OCI-LY7 (cell line): ENCODE measurements around the gene SGMS1. TPM values are rescaled to one million over a fixed set of nuclear protein-coding genes. Genes with fewer than 3 reads are reported as not detected.
"Not testable (repeated sequence)": the region's sequence is repeated elsewhere in the genome, so short reads cannot be mapped to it uniquely, and the experiment has no call there.

Experiments
- BruUV-seq: library from RNA; stranded (reverse); fragments of 400-500 nt; replicated peaks from 2 replicates; lab custom pipeline; 2021; lab: Mats Ljungman, UMichigan
- CTCF ChIA-PET: fragments of 300-600 bp; sonication (Branson Sonifier 250); formaldehyde crosslinking; loops from one replicate; lab custom pipeline; 2022; ENCODE audit warnings: antibody characterized with exemption; ENCODE audit not compliant: unreplicated experiment; lab: Charles Lee
- POLR2A ChIA-PET: fragments of 300-600 bp; sonication (Branson Sonifier 250); formaldehyde crosslinking; loops from one replicate; lab custom pipeline; 2022; ENCODE audit warnings: antibody characterized with exemption; lab: Charles Lee
- DNase-seq: peaks from one replicate; pipeline ENCODE4 v3.0.0-alpha.2; 2015; ENCODE audit warnings: low spot score
- H2AFZ ChIP-seq: fragments of 200-600 bp; sonication (generic), shearing (Covaris generic); 2 replicates; pipeline ENCODE4 v1.6.1; 2014; ENCODE audit warnings: mild to moderate bottlenecking, antibody characterized with exemption, low read length, moderate library complexity
- H3K27ac ChIP-seq: fragments of 200-600 bp; sonication (generic); 2 replicates; pipeline ENCODE4 v1.5.1; 2014; ENCODE audit warnings: mixed run types, low read depth, mild to moderate bottlenecking, moderate library complexity, low read length, inconsistent platforms; ENCODE audit not compliant: poor library complexity, severe bottlenecking
- H3K36me3 ChIP-seq: fragments of 200-600 bp; sonication (generic); 2 replicates; pipeline ENCODE4 v1.6.1; 2014; ENCODE audit warnings: mild to moderate bottlenecking, antibody characterized with exemption, low read length, moderate library complexity, mixed read lengths; ENCODE audit not compliant: insufficient read depth
- H3K4me1 ChIP-seq: fragments of 200-600 bp; sonication (generic); 2 replicates; pipeline ENCODE4 v1.5.1; 2014; ENCODE audit warnings: mild to moderate bottlenecking, low read length; ENCODE audit not compliant: insufficient read depth, poor library complexity, severe bottlenecking
- H3K4me2 ChIP-seq: fragments of 200-600 bp; sonication (generic); 2 replicates; pipeline ENCODE4 v1.6.1; 2014; ENCODE audit warnings: mild to moderate bottlenecking, low read length
- H3K4me3 ChIP-seq: fragments of 200-600 bp; sonication (generic); 2 replicates; pipeline ENCODE4 v1.5.1; 2014; ENCODE audit warnings: mild to moderate bottlenecking, low read depth, low read length; ENCODE audit not compliant: poor library complexity, severe bottlenecking
- H3K79me2 ChIP-seq: fragments of 200-600 bp; sonication (generic); 2 replicates; pipeline ENCODE4 v1.6.1; 2016; ENCODE audit warnings: low read depth, mild to moderate bottlenecking, low read length, moderate library complexity, mixed read lengths; ENCODE audit not compliant: insufficient read depth
- H3K9me2 ChIP-seq: fragments of 200-600 bp; sonication (generic); 2 replicates; pipeline ENCODE4 v1.6.1; 2016; ENCODE audit warnings: mild to moderate bottlenecking, low read length, mixed read lengths; ENCODE audit not compliant: insufficient read depth
- H3K9me3 ChIP-seq: fragments of 200-600 bp; sonication (generic); 2 replicates; pipeline ENCODE4 v1.6.1; 2014; ENCODE audit warnings: mild to moderate bottlenecking, mixed run types, low read length, mixed read lengths
- H4K20me1 ChIP-seq: fragments of 200-600 bp; sonication (generic); 2 replicates; pipeline ENCODE4 v1.6.1; 2014; ENCODE audit warnings: mild to moderate bottlenecking, antibody characterized with exemption, low read length, moderate library complexity, mixed read lengths; ENCODE audit not compliant: insufficient read depth
- EZH2phosphoT487 ChIP-seq: fragments of 200-600 bp; sonication (generic); IDR thresholded peaks from 2 replicates; pipeline ENCODE4 v1.6.1; 2018; ENCODE audit warnings: low read depth, borderline replicate concordance, mild to moderate bottlenecking, mixed run types, antibody characterized with exemption, low read length, moderate library complexity, mixed read lengths
- intact Hi-C: fragments of 100-400 bp; cut with micrococcal nuclease; formaldehyde crosslinking; loops from one replicate; pipeline ENCODE4 v1.10.0; 2022; ENCODE audit not compliant: unreplicated experiment
- total RNA-seq, 2 experiments: library from RNA; depleted of rRNA in 1 of 2; stranded (reverse); fragments of >200 nt in 1 of 2; shearing (Covaris generic) in 1 of 2; gene quantifications; 2 replicates each; pipeline ENCODE4 v1.2.3, GENCODE V29; 2014 to 2022
- TF ChIP-seq, protein P1 (sequence below): fragments of 200-600 bp; sonication (generic); conservative IDR thresholded peaks from 2 replicates; pipeline ENCODE4 v1.5.1; 2014; ENCODE audit warnings: mild to moderate bottlenecking, antibody characterized with exemption, low read length, moderate library complexity, mixed read lengths

The SGMS1 gene
- total RNA-seq, 2 experiments from 2014 or later = 45.4 to 57.5 TPM

DNA sequence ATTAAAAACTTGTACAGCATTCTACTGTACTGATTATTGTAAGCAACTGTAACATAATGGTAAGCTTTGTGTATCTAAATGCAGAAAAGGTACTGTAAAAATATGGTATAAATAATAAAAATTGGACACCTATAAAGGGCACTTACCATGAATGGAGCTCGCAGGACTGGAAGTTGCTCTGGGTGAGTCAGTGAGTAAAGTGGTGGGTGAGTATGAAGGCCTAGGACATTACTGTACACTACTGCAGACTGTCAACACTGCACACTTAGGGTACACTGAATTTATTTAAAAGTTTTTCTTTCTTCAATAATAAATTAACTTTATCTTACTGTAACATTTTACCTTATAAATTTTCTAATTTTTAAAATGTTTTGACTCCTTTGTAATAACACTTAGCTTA lies 253.8 kb downstream of the SGMS1 start:
- no TSS peak for BruUV-seq
- POLR2A ChIA-PET = interaction anchor here (0.7 to 2.0 kb wide), 6 partner anchors 10 to 462 kb away, joined by 3 to 6 read pairs (median 3); no protein-coding TSS in a partner anchor
- Histone ChIP-seq H3K9me3 (no peaks in the 10 kb centered on the region), H3K4me1 (peaks cover 8% of the 10 kb centered on the region), H3K9me2 (no peaks in the 10 kb centered on the region), H3K4me2 (no peak overlapping the region), H3K36me3 (peaks cover 7% of the 10 kb centered on the region), H2AFZ (no peak overlapping the region), H3K79me2 (peaks cover 10% of the 10 kb centered on the region; the same call in 1 of the 2 replicates), H3K4me3 (no peak overlapping the region), H4K20me1 (no peaks in the 10 kb centered on the region), H3K27ac (no peak overlapping the region)
- CTCF ChIA-PET = no interaction called here
- DNase-seq = no peak
- no peak for TF ChIP-seq EZH2phosphoT487
- TF ChIP-seq, protein P1, sequence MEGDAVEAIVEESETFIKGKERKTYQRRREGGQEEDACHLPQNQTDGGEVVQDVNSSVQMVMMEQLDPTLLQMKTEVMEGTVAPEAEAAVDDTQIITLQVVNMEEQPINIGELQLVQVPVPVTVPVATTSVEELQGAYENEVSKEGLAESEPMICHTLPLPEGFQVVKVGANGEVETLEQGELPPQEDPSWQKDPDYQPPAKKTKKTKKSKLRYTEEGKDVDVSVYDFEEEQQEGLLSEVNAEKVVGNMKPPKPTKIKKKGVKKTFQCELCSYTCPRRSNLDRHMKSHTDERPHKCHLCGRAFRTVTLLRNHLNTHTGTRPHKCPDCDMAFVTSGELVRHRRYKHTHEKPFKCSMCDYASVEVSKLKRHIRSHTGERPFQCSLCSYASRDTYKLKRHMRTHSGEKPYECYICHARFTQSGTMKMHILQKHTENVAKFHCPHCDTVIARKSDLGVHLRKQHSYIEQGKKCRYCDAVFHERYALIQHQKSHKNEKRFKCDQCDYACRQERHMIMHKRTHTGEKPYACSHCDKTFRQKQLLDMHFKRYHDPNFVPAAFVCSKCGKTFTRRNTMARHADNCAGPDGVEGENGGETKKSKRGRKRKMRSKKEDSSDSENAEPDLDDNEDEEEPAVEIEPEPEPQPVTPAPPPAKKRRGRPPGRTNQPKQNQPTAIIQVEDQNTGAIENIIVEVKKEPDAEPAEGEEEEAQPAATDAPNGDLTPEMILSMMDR = no peak
- intact Hi-C loops = loop anchor here (5.0 kb wide), 1 partner anchor 47 kb away; no protein-coding TSS in a partner anchor

DNA sequence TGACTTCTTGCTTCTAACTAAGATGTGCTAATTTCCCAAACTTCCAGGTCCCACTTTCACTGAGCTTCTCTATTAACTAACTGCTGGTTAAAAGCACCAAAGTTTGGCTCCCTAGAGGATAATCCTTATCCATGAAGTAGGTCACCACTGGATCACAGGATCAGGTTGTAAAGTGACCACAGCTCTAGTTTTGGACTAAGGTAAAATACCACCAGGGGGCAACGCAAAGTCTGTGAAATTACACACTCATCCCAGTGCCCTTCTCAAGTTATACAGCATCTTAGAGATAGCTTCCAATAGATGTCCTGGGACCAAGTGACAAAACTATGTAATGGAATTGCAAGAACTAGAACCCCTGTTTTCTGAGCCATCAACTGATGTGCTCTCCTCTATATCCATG lies 256.0 kb downstream of the SGMS1 start:
- BruUV-seq = no TSS peak
- H2AFZ ChIP-seq = no peak overlapping the region
- TF ChIP-seq, protein P1 = peak; percentile 79
- TF ChIP-seq EZH2phosphoT487 = no peak
- H3K4me2 ChIP-seq = no peak overlapping the region
- peak; percentile 56 for DNase-seq
- POLR2A ChIA-PET = interaction anchor here (0.7 to 2.9 kb wide), 7 partner anchors 8 to 288 kb away, joined by 3 to 8 read pairs (median 3); no protein-coding TSS in a partner anchor
- no peaks in the 10 kb centered on the region for H4K20me1 ChIP-seq
- peaks cover 24% of the 10 kb centered on the region for H3K4me1 ChIP-seq
- no peaks in the 10 kb centered on the region for H3K9me3 ChIP-seq
- H3K9me2 ChIP-seq = no peaks in the 10 kb centered on the region
- peaks cover 10% of the 10 kb centered on the region for H3K36me3 ChIP-seq
- H3K4me3 ChIP-seq = no peak overlapping the region
- H3K27ac ChIP-seq = no peak overlapping the region
- intact Hi-C loops = loop anchor here (5.0 kb wide), 1 partner anchor 50 kb away; no protein-coding TSS in a partner anchor
- CTCF ChIA-PET = no interaction called here
- peaks cover 21% of the 10 kb centered on the region; the same call in 1 of the 2 replicates for H3K79me2 ChIP-seq

DNA sequence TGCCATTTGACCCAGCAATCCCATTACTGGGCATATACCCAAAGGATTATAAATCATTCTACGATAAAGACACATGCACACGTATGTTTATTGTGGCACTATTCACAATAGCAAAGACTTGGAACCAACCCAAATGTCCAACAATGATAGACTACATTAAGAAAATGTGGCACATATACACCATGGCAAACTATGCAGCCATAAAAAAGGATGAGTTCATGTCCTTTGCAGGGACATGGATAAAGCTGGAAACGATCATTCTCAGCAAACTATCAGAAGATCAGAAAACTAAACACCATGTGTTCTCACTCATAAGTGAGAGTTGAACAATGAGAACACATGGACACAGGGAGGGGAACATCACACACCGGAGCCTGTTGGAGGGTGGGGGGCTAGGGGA lies 257.3 kb downstream of the SGMS1 start:
- Histone ChIP-seq H3K79me2 (peaks cover 21% of the 10 kb centered on the region; the same call in 1 of the 2 replicates), H3K36me3 (peaks cover 10% of the 10 kb centered on the region), H3K4me1 (peaks cover 37% of the 10 kb centered on the region)
- H3K27ac ChIP-seq, H4K20me1 ChIP-seq, DNase-seq, H3K4me3 ChIP-seq, H2AFZ ChIP-seq, BruUV-seq, H3K9me2 ChIP-seq, CTCF ChIA-PET, H3K4me2 ChIP-seq, H3K9me3 ChIP-seq: not testable (repeated sequence)
- POLR2A ChIA-PET = interaction anchor here (0.9 kb wide), 1 partner anchor 14 kb away, joined by 3 read pairs; no protein-coding TSS in a partner anchor
- intact Hi-C loops = loop anchor here (5.0 kb wide), 1 partner anchor 51 kb away; no protein-coding TSS in a partner anchor

DNA sequence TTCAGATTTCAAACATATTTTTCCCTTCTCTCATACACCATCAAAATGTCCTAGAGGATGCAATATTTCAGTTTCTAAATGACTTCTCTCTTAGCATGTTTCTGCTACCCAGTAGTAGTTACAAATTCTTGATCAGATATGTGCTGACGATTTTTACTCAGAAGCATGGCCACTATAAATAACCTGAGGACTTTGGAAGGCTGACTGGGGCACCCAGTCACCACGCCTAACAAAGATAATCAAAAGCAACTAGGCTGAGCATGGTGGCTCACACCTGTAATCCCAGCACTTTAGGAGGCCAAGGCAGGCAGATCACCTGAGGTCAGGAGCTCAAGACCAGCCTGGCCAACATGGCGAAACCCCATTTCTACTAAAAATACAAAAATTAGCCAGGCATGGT lies 259.0 kb downstream of the SGMS1 start:
- POLR2A ChIA-PET = interaction anchor here (1.3 to 1.5 kb wide), 2 partner anchors 9 to 23 kb away, joined by 5 to 6 read pairs; no protein-coding TSS in a partner anchor
- Histone ChIP-seq H3K27ac (peak overlapping the region; percentile 100), H3K79me2 (peaks cover 38% of the 10 kb centered on the region), H2AFZ (peak overlapping the region; percentile 8; the same call in 1 of the 2 replicates), H3K4me1 (peaks cover 49% of the 10 kb centered on the region), H3K36me3 (peaks cover 10% of the 10 kb centered on the region), H3K4me2 (peak overlapping the region; percentile 88)
- intact Hi-C loops = loop anchor here (5.0 kb wide), 1 partner anchor 53 kb away; no protein-coding TSS in a partner anchor
- CTCF ChIA-PET, H3K4me3 ChIP-seq, DNase-seq, H4K20me1 ChIP-seq, H3K9me3 ChIP-seq, H3K9me2 ChIP-seq, BruUV-seq: not testable (repeated sequence)
